HL-60 (cell line): Measurements from ENCODE around the gene TRABD2B.

Source experiments
- DNase-seq, 2 experiments: peaks; one replicate each; pipeline ENCODE4 v3.0.0-alpha.2; 2010 to 2020; ENCODE audit warnings: low read depth in 1 of 2, low spot score in 1 of 2
- H3K27ac ChIP-seq: fragments of 250-450 bp; sonication (Bioruptor Pico); replicated peaks from 2 replicates; pipeline ENCODE4 v1.5.1; 2020; ENCODE audit warnings: mild to moderate bottlenecking, moderate library complexity
- H3K27me3 ChIP-seq: fragments of 250-450 bp; sonication (Bioruptor Pico); 2 replicates; pipeline ENCODE4 v1.5.1; 2021; ENCODE audit warnings: mild to moderate bottlenecking, moderate library complexity; ENCODE audit not compliant: insufficient read depth, poor library complexity, severe bottlenecking
- H3K4me3 ChIP-seq: replicated peaks from 2 replicates; pipeline ENCODE4 v1.5.1; 2011; ENCODE audit warnings: mild to moderate bottlenecking, control low read depth, low read length; ENCODE audit not compliant: insufficient read depth
- GABPA ChIP-seq: IDR thresholded peaks from 2 replicates; pipeline ENCODE4 v1.6.1; 2012; ENCODE audit warnings: low read depth
- POLR2AphosphoS5 ChIP-seq: IDR thresholded peaks from 2 replicates; pipeline ENCODE4 v1.6.1; 2012; ENCODE audit warnings: low read depth
- SPI1 ChIP-seq: IDR thresholded peaks from 2 replicates; pipeline ENCODE4 v1.6.1; 2012; ENCODE audit warnings: low read depth, mild to moderate bottlenecking, borderline replicate concordance
- TF ChIP-seq, protein P1 (sequence below): IDR thresholded peaks from 2 replicates; pipeline ENCODE4 v1.6.1; 2012; ENCODE audit warnings: low read depth; ENCODE audit not compliant: insufficient replicate concordance
- TF ChIP-seq, protein P2 (sequence below): IDR thresholded peaks from one replicate; pipeline ENCODE4 v1.5.1; 2011; ENCODE audit warnings: low read length, control low read depth, inconsistent platforms; ENCODE audit not compliant: insufficient read depth

Gene TRABD2B

GRCh38 chr1:47774986-47775834 is 222.0 kb downstream of the TRABD2B start:
- H3K27ac ChIP-seq = no peak overlapping the region
- peaks cover 5% of the 10 kb centered on the region for H3K27me3 ChIP-seq
- H3K4me3 ChIP-seq = no peak overlapping the region
- TF ChIP-seq, protein P1, sequence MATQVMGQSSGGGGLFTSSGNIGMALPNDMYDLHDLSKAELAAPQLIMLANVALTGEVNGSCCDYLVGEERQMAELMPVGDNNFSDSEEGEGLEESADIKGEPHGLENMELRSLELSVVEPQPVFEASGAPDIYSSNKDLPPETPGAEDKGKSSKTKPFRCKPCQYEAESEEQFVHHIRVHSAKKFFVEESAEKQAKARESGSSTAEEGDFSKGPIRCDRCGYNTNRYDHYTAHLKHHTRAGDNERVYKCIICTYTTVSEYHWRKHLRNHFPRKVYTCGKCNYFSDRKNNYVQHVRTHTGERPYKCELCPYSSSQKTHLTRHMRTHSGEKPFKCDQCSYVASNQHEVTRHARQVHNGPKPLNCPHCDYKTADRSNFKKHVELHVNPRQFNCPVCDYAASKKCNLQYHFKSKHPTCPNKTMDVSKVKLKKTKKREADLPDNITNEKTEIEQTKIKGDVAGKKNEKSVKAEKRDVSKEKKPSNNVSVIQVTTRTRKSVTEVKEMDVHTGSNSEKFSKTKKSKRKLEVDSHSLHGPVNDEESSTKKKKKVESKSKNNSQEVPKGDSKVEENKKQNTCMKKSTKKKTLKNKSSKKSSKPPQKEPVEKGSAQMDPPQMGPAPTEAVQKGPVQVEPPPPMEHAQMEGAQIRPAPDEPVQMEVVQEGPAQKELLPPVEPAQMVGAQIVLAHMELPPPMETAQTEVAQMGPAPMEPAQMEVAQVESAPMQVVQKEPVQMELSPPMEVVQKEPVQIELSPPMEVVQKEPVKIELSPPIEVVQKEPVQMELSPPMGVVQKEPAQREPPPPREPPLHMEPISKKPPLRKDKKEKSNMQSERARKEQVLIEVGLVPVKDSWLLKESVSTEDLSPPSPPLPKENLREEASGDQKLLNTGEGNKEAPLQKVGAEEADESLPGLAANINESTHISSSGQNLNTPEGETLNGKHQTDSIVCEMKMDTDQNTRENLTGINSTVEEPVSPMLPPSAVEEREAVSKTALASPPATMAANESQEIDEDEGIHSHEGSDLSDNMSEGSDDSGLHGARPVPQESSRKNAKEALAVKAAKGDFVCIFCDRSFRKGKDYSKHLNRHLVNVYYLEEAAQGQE = no peak
- TF ChIP-seq, protein P2, sequence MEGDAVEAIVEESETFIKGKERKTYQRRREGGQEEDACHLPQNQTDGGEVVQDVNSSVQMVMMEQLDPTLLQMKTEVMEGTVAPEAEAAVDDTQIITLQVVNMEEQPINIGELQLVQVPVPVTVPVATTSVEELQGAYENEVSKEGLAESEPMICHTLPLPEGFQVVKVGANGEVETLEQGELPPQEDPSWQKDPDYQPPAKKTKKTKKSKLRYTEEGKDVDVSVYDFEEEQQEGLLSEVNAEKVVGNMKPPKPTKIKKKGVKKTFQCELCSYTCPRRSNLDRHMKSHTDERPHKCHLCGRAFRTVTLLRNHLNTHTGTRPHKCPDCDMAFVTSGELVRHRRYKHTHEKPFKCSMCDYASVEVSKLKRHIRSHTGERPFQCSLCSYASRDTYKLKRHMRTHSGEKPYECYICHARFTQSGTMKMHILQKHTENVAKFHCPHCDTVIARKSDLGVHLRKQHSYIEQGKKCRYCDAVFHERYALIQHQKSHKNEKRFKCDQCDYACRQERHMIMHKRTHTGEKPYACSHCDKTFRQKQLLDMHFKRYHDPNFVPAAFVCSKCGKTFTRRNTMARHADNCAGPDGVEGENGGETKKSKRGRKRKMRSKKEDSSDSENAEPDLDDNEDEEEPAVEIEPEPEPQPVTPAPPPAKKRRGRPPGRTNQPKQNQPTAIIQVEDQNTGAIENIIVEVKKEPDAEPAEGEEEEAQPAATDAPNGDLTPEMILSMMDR = no peak
- no peak for TF ChIP-seq GABPA
- no peak for DNase-seq

DNA sequence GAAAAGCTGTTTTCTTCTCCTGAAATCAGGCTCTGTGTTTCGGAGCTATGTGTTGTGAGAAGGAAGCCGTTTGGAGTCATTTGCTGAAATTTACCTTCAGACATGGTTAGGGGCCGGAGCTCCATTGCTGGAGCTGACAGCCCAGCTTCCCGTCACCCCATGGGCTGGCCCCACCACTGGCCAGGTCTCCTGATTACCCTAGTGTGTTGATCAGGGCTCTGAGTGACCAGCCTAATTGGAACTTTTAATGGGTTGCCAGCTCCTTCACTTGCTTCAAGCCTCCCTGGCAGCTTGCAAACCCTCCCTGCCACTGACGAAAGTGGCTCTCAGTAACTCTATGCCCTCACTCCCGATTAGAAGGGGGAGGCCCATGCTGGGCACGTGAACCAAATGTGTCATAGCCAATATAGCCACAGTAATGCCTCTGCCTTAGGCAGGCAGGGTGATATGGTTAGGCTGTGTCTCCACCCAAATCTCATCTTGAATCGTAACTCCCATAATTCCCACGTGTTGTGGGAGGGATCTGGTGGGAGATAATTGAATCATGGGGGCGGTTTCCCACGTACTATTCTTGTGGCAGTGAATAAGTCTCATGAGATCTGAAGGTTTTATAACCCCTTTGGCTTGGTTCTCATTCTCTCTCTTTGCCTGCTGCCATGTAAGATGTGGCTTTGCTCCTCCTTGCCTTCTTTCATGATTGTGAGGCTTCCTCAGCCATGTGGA is 224.1 kb downstream of the TRABD2B start:
- H3K27ac ChIP-seq = no peak overlapping the region
- H3K27me3 ChIP-seq = peaks cover 5% of the 10 kb centered on the region
- DNase-seq = no peak
- TF ChIP-seq, protein P2 = no peak
- TF ChIP-seq GABPA = no peak
- TF ChIP-seq, protein P1 = no peak
- TF ChIP-seq POLR2AphosphoS5 = no peak
- H3K4me3 ChIP-seq = no peak overlapping the region

- Histone ChIP-seq H3K27ac (no peak overlapping the region), H3K27me3 (peaks cover 5% of the 10 kb centered on the region), H3K4me3 (no peak overlapping the region)
- DNase-seq = no peak
- TF ChIP-seq GABPA (no peak), POLR2AphosphoS5 (no peak), SPI1 (no peak)
- TF ChIP-seq, protein P1 = no peak
- TF ChIP-seq, protein P2 = no peak
These were observed 224.9 kb downstream of the TRABD2B start for GRCh38 chr1:47772281-47772680.
